ENCODE measurements around the gene TSEN34.
A peak's percentile ranks its signal among the peaks of the same experiment; 100 is the strongest.
"Not testable (repeated sequence)": the region's sequence is repeated elsewhere in the genome, so short reads cannot be mapped to it uniquely, and the experiment has no call there.

Gene TSEN34

GRCh38 chr19:54179921-54180461 is 11.1 kb upstream of the TSEN34 start:
- no peak overlapping the region for H3K4me2 ChIP-seq (ENCODE audit: low read length)
- no peak overlapping the region for H3K4me3 ChIP-seq (ENCODE audit: low read length)

GRCh38 chr19:54180691-54181091 is 10.4 kb upstream of the TSEN34 start:
- Histone ChIP-seq H4K20me1 (ENCODE audit: insufficient read depth, low read length) (no peaks in the 10 kb centered on the region), H3K4me3 (ENCODE audit: low read length) (no peak overlapping the region), H3K9ac (ENCODE audit: low read length) (no peak overlapping the region), H3K36me3 (replicated peaks; ENCODE audit: low read depth, low read length) (peaks cover 23% of the 10 kb centered on the region), H3K79me2 (ENCODE audit: low read length) (no peaks in the 10 kb centered on the region), H3K4me1 (ENCODE audit: low read length) (no peaks in the 10 kb centered on the region), H3K9me3 (ENCODE audit: insufficient read depth, low read length) (no peaks in the 10 kb centered on the region), H3K4me2 (ENCODE audit: low read length) (no peak overlapping the region), H2AFZ (ENCODE audit: low read depth, low read length) (no peak overlapping the region), H3K27ac (ENCODE audit: low read length) (no peak overlapping the region), H3K27me3 (ENCODE audit: low read depth, low read length) (no peaks in the 10 kb centered on the region)
- TF ChIP-seq EZH2phosphoT487 (IDR thresholded peaks at IDR 0.05; ENCODE audit: low read depth): no peak
- TF ChIP-seq, protein P1, sequence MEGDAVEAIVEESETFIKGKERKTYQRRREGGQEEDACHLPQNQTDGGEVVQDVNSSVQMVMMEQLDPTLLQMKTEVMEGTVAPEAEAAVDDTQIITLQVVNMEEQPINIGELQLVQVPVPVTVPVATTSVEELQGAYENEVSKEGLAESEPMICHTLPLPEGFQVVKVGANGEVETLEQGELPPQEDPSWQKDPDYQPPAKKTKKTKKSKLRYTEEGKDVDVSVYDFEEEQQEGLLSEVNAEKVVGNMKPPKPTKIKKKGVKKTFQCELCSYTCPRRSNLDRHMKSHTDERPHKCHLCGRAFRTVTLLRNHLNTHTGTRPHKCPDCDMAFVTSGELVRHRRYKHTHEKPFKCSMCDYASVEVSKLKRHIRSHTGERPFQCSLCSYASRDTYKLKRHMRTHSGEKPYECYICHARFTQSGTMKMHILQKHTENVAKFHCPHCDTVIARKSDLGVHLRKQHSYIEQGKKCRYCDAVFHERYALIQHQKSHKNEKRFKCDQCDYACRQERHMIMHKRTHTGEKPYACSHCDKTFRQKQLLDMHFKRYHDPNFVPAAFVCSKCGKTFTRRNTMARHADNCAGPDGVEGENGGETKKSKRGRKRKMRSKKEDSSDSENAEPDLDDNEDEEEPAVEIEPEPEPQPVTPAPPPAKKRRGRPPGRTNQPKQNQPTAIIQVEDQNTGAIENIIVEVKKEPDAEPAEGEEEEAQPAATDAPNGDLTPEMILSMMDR (IDR thresholded peaks at IDR 0.05; ENCODE audit: low read depth, low read length): no peak

More at GRCh38 chr19:54179921-54180461, 11.1 kb upstream of the TSEN34 start:
- Histone ChIP-seq H2AFZ (ENCODE audit: low read depth, low read length) (no peak overlapping the region), H3K36me3 (replicated peaks; ENCODE audit: low read depth, low read length) (peaks cover 23% of the 10 kb centered on the region), H3K27me3 (ENCODE audit: low read depth, low read length) (no peaks in the 10 kb centered on the region), H3K27ac (ENCODE audit: low read length) (no peak overlapping the region), H3K9ac (ENCODE audit: low read length) (no peak overlapping the region), H4K20me1 (ENCODE audit: insufficient read depth, low read length) (no peaks in the 10 kb centered on the region), H3K9me3 (ENCODE audit: insufficient read depth, low read length) (no peaks in the 10 kb centered on the region), H3K4me1 (ENCODE audit: low read length) (no peaks in the 10 kb centered on the region), H3K79me2 (ENCODE audit: low read length) (no peaks in the 10 kb centered on the region)
- no peak for TF ChIP-seq EZH2phosphoT487 (IDR thresholded peaks at IDR 0.05; ENCODE audit: low read depth)
- TF ChIP-seq, protein P1 (IDR thresholded peaks at IDR 0.05; ENCODE audit: low read depth, low read length): peak; percentile 39

DNA sequence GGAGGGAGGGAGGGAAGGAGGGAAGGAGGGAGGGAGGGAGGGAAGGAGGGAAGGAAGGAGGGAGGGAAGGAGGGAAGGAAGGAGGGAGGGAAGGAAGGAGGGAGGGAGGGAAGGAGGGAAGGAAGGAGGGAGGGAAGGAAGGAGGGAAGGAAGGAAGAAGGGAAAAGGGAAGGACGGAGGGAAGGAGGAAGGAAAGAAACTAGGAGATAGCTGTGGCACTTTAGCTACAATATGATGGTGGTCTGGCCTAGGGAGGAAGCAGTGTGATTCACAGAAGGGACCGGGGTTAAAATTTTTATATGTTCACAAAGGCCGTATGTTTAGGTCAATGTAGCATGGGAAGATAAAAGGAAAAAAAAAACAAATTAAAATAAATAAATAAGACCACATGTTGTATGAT is 9.2 kb upstream of the TSEN34 start:
- not testable (repeated sequence) for H3K4me2 ChIP-seq (ENCODE audit: low read length); H3K9me3 ChIP-seq (ENCODE audit: insufficient read depth, low read length); H4K20me1 ChIP-seq (ENCODE audit: insufficient read depth, low read length); H2AFZ ChIP-seq (ENCODE audit: low read depth, low read length); H3K79me2 ChIP-seq (ENCODE audit: low read length); H3K4me3 ChIP-seq (ENCODE audit: low read length); H3K27ac ChIP-seq (ENCODE audit: low read length); H3K4me1 ChIP-seq (ENCODE audit: low read length); H3K9ac ChIP-seq (ENCODE audit: low read length); H3K27me3 ChIP-seq (ENCODE audit: low read depth, low read length)
- H3K36me3 ChIP-seq (replicated peaks; ENCODE audit: low read depth, low read length): peaks cover 23% of the 10 kb centered on the region

DNA sequence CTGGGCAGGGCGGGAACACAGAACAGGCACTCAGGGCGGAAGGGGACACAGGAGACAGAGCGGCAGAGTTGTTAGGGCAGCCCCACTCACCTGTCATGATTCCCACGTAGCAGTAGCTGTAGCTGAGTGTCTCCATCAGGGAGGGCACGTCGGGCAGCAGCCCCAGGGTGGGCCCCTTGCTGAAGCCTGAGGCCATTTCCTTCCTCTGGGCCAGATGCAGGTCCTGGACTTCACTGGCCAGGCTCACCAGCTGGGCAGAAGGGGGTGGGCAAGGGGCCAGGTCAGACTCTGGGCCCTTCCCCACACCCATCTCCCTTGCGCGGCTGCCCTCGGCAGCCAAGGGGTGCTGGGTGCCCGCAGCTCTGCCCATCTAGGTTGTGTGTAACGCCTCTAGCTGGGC is 7.7 kb upstream of the TSEN34 start:
- no peaks in the 10 kb centered on the region for H3K9me3 ChIP-seq (ENCODE audit: insufficient read depth, low read length)
- no peaks in the 10 kb centered on the region for H3K27me3 ChIP-seq (ENCODE audit: low read depth, low read length)
- no peak overlapping the region for H3K9ac ChIP-seq (ENCODE audit: low read length)
- no peak overlapping the region for H3K27ac ChIP-seq (ENCODE audit: low read length)
- no peak overlapping the region for H3K4me2 ChIP-seq (ENCODE audit: low read length)
- H3K79me2 ChIP-seq (ENCODE audit: low read length): peaks cover 5% of the 10 kb centered on the region
- H2AFZ ChIP-seq (ENCODE audit: low read depth, low read length): no peak overlapping the region
- peaks cover 5% of the 10 kb centered on the region for H3K4me1 ChIP-seq (ENCODE audit: low read length)
- peaks cover 22% of the 10 kb centered on the region for H3K36me3 ChIP-seq (replicated peaks; ENCODE audit: low read depth, low read length)
- H4K20me1 ChIP-seq (ENCODE audit: insufficient read depth, low read length): no peaks in the 10 kb centered on the region
- TF ChIP-seq EZH2phosphoT487 (IDR thresholded peaks at IDR 0.05; ENCODE audit: low read depth): no peak
- TF ChIP-seq, protein P1 (IDR thresholded peaks at IDR 0.05; ENCODE audit: low read depth, low read length): no peak
- H3K4me3 ChIP-seq (ENCODE audit: low read length): no peak overlapping the region

Data from OCI-LY3 (cell line).